Body of pancreas (tissue), 4 donors: Measurements from ENCODE around the gene EMID1.
A peak's percentile ranks its signal among the peaks of the same experiment; 100 is the strongest.

ENCODE experiments used
- CTCF ChIP-seq, 7 experiments: fragments of 450-650 bp in 4 of 7; fragments of 200-600 bp in 3 of 7; sonication (generic) in 3 of 7; IDR thresholded peaks; one replicate each; pipeline ENCODE4 v1.5.1; 2016 to 2019; ENCODE audit warnings: antibody characterized with exemption in 7 of 7
- POLR2A ChIP-seq, 3 donors: fragments of 450-650 bp; IDR thresholded peaks; one replicate each; pipeline ENCODE4 v1.6.1; 2016; ENCODE audit warnings: antibody characterized with exemption in 3 of 3, mild to moderate bottlenecking in 2 of 3

- TF ChIP-seq CTCF (IDR thresholded peaks at IDR 0.05), result peak in 2 of 7 experiments; percentile 5 to 9
- TF ChIP-seq POLR2A (IDR thresholded peaks at IDR 0.05), result no peak
Observed at GRCh38 chr22:29205252-29205593, 473 bp upstream of the EMID1 start.
